Measurements from ENCODE around the gene CYP1B1. TPM values are rescaled to one million over a fixed set of nuclear protein-coding genes. Genes with fewer than 3 reads are reported as not detected.
"Not testable (repeated sequence)": the region's sequence is repeated elsewhere in the genome, so short reads cannot be mapped to it uniquely, and the experiment has no call there.

Gene CYP1B1
- total and polyA plus RNA-seq, 8 donors, result 7.5 to 141 (median 23.6) TPM

DNA sequence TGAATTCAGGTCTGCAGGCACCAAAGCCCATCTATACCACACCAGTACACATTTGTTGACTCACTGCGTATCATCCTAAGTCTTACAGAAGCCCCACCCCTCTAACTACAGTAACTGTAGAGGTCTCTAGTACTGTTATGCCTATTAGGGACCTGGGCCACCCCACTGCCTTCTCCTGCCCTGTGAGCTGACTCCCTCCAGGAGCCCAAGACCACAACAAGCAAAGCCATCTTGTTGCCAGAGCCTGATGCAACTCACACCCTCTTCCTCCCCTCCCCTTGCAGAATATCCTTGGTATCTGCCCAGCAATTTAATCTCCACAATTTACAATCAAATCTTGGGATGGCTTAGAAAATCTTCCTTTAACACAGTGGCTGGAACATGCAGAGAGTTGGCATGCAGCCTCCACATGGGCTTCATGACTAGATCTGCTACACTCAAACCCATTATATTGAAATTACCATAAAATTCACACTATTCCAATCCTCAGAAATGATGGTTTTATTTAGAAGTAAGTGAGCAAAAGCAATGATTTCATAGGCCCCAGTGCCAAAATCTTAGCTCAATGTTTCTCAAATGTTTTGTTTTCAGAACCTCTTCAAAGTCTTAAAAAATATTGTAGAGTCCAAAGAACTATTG is 17.7 kb upstream of the CYP1B1 start:
- peak in 1 of 2 donors; percentile 40 for DNase-seq
- Histone ChIP-seq H3K4me1 (peaks cover 9 to 53% (median 33%) of the 10 kb centered on the region in 4 donors), H3K9me3 (no peaks in the 10 kb centered on the region), H3K27me3 (peaks cover 0 to 11% (median 0%) of the 10 kb centered on the region in 3 donors), H3K36me3 (no peaks in the 10 kb centered on the region), H3K4me3 (no peak overlapping the region), H3K27ac (peak overlapping the region; percentile 17 to 79 (median 70))
- WGBS, 5 donors, result 82 to 100% (median 93%) methylated on average over 1 of the region's 1 CpG
- no peak for TF ChIP-seq POLR2AphosphoS5 (IDR thresholded peaks at IDR 0.05)
- no peak for TF ChIP-seq EP300 (IDR thresholded peaks at IDR 0.05)
- TF ChIP-seq POLR2A (IDR thresholded peaks at IDR 0.05), result no peak
- TF ChIP-seq, protein P1, sequence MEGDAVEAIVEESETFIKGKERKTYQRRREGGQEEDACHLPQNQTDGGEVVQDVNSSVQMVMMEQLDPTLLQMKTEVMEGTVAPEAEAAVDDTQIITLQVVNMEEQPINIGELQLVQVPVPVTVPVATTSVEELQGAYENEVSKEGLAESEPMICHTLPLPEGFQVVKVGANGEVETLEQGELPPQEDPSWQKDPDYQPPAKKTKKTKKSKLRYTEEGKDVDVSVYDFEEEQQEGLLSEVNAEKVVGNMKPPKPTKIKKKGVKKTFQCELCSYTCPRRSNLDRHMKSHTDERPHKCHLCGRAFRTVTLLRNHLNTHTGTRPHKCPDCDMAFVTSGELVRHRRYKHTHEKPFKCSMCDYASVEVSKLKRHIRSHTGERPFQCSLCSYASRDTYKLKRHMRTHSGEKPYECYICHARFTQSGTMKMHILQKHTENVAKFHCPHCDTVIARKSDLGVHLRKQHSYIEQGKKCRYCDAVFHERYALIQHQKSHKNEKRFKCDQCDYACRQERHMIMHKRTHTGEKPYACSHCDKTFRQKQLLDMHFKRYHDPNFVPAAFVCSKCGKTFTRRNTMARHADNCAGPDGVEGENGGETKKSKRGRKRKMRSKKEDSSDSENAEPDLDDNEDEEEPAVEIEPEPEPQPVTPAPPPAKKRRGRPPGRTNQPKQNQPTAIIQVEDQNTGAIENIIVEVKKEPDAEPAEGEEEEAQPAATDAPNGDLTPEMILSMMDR (IDR thresholded peaks at IDR 0.05), result no peak
- intact Hi-C loops (cut with DNase I; ENCODE audit: low total_unique reads), result no loop called here

DNA sequence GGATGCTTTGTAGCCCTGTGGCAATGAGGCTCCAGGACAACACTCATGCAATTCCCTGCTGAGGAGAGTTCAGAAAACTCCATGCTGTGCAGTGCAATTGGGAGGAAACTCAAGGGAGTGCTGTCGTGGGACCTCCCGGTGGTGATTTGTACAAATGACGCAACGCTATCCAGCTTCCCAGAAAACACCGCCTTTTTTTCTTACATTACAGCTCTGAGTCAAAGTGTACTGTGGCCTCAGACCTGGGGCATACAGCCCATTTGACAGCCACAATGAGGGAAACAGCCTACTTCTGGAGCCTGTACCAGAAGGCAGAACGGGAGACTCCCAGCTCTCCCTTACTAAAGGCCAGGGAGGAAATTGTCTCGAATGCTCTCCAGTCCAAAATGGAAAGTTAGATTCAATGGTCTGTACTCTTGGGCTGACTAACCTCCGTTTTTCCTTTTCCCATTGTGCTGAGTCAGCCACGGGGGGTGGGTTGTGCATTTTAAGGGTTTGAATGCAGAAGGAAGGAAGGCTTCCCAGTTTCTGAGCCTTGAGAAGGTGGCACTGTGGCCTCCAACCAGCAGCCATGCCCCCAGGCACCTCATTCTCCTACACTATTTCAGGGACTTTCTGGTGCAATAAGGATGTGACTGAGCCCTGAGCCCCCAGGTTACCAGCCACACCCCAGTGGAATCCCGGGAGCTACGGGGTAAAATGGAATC is 16.4 kb upstream of the CYP1B1 start:
- Histone ChIP-seq H3K36me3 (no peaks in the 10 kb centered on the region), H3K9me3 (no peaks in the 10 kb centered on the region), H3K4me3 (no peak overlapping the region), H3K27me3 (peaks cover 0 to 7% (median 0%) of the 10 kb centered on the region in 3 donors), H3K27ac (peak overlapping the region; percentile 18 to 79 (median 70)), H3K4me1 (peaks cover 6 to 44% (median 27%) of the 10 kb centered on the region in 4 donors)
- TF ChIP-seq POLR2AphosphoS5 (IDR thresholded peaks at IDR 0.05) (peak in 2 of 3 donors; percentile 11 to 58), POLR2A (IDR thresholded peaks at IDR 0.05) (no peak), EP300 (IDR thresholded peaks at IDR 0.05) (no peak)
- TF ChIP-seq, protein P1 (IDR thresholded peaks at IDR 0.05), result no peak
- intact Hi-C loops (cut with DNase I; ENCODE audit: low total_unique reads), result no loop called here
- peak in 1 of 2 donors; percentile 77 for DNase-seq
- 50 to 58% (median 57%) methylated on average over 11 of the region's 11 CpGs for WGBS, 5 donors

DNA sequence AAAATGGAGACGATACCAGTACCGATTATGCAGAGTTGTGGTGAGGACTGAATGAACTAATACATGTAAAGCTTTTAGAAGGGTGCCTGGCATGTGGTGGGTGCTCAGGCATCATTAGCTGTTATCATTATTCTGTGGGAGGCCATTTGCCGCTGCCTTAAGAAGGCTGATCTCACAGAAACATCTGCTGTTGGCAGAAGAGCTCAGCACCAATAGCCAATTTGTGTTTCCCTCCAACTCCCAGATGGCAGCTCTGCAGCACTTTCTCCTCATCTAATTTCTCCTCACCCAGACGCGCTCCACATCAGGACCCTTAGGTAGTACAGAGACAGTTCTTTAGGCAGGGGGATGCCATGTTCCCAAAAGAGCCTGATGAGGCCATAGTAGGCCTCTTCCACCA is 15.8 kb upstream of the CYP1B1 start:
- Histone ChIP-seq H3K27me3 (peaks cover 0 to 7% (median 0%) of the 10 kb centered on the region in 3 donors), H3K27ac (peak overlapping the region in 4 of 5 donors; percentile 44 to 79 (median 74)), H3K4me1 (peaks cover 4 to 38% (median 27%) of the 10 kb centered on the region in 4 donors), H3K9me3 (no peaks in the 10 kb centered on the region), H3K4me3 (no peak overlapping the region), H3K36me3 (no peaks in the 10 kb centered on the region)
- 83 to 93% (median 89%) methylated on average over 5 of the region's 5 CpGs for WGBS, 5 donors
- peak in 1 of 2 donors; percentile 43 for DNase-seq
- intact Hi-C loops (cut with DNase I; ENCODE audit: low total_unique reads), result no loop called here
- TF ChIP-seq POLR2A (IDR thresholded peaks at IDR 0.05), result no peak
- TF ChIP-seq EP300 (IDR thresholded peaks at IDR 0.05), result no peak
- TF ChIP-seq, protein P1 (IDR thresholded peaks at IDR 0.05), result no peak
- no peak for TF ChIP-seq POLR2AphosphoS5 (IDR thresholded peaks at IDR 0.05)

DNA sequence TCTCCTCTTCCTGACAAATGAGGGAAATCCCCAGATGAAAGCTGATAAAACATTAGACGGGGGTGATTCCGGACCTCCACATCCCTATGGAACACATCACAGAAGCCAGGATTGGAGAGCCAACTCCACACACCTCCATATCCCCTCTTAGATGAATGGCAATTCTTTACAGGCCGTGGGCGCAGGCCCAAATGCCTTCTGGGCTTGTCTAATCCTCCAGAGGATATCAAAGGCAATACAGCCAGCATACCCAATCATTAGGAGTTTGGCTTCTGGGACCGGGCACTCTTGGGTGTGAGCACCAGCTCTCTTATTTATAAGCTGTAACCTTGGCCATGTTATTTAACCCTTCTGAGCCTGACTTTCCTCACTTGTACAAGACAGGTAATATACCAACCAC is 15.0 kb upstream of the CYP1B1 start:
- H3K4me3 ChIP-seq, result no peak overlapping the region
- peaks cover 0 to 5% (median 0%) of the 10 kb centered on the region in 3 donors for H3K27me3 ChIP-seq
- H3K36me3 ChIP-seq, result no peaks in the 10 kb centered on the region
- peak overlapping the region in 2 of 5 donors; percentile 70 to 79 for H3K27ac ChIP-seq
- TF ChIP-seq, protein P1 (IDR thresholded peaks at IDR 0.05), result no peak
- no peak for TF ChIP-seq EP300 (IDR thresholded peaks at IDR 0.05)
- TF ChIP-seq POLR2A (IDR thresholded peaks at IDR 0.05), result no peak
- no peak for TF ChIP-seq POLR2AphosphoS5 (IDR thresholded peaks at IDR 0.05)
- no peak for DNase-seq
- intact Hi-C loops (cut with DNase I; ENCODE audit: low total_unique reads), result no loop called here
- H3K9me3 ChIP-seq, result no peaks in the 10 kb centered on the region
- H3K4me1 ChIP-seq, result peaks cover 4 to 31% (median 21%) of the 10 kb centered on the region in 4 donors
- 65 to 91% (median 83%) methylated on average over 5 of the region's 5 CpGs for WGBS, 5 donors

DNA sequence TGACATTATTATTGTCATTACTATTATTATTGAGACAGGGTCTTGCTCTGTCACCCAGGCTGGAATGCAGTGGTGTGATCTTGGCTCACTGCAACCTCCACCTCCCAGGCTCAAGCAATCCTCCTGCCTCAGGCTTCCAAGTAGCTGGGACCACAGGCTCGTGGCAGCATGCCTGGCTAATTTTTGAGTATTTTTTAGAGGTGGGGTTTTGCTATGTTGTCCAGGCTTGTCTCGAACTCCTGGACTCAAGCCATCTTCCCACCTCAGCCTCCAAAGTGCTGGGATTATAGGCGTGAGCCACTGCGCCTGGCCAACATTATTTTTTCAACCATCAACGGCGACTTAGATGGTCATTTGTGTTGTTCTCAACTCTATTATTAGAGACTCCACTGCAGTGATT is 14.3 kb upstream of the CYP1B1 start:
- H3K4me3 ChIP-seq; H3K27me3 ChIP-seq; H3K27ac ChIP-seq; intact Hi-C loops (cut with DNase I; ENCODE audit: low total_unique reads); H3K9me3 ChIP-seq; H3K36me3 ChIP-seq; DNase-seq: not testable (repeated sequence)
- peaks cover 4 to 26% (median 18%) of the 10 kb centered on the region in 4 donors for H3K4me1 ChIP-seq
- 80 to 92% (median 87%) methylated on average over 6 of the region's 6 CpGs for whole genome bisulfite sequencing, 5 donors

DNA sequence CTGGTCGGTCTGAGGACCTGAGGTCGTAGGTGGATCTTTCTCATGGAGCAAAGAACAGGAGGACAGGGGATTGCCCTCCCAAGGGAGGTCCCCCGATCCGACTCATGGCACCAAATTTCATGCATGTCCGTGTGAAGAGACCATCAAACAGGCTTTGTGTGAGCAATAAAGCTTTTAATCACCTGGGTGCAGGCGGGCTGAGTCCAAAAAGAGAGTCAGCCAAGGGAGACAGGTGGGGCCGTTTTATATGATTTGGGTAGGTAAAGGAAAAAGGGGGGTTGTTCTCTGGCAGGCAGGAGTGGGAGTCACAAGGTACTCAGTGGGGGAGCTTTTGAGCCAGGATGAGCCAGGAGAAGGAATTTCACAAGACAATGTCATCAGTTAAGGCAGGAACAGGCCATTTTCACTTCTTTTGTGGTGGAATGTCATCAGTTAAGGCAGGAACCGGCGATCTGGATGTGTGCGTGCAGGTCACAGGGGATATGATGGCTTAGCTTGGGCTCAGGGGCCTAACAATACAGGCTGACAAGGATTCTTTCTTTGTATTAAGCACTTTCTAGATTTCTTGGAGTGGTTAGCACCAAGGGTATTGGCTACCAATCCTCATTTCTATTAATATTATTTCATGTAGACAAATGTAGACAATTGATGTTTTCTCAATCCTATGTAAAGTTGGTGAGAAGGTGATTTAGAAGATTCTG is 10.2 kb upstream of the CYP1B1 start:
- DNase-seq; H3K4me3 ChIP-seq; H3K4me1 ChIP-seq; H3K27me3 ChIP-seq; intact Hi-C loops (cut with DNase I; ENCODE audit: low total_unique reads); H3K36me3 ChIP-seq; H3K9me3 ChIP-seq; H3K27ac ChIP-seq: not testable (repeated sequence)
- 83 to 89% (median 88%) methylated on average over 10 of the region's 10 CpGs for WGBS, 5 donors

Data from stomach (tissue), 9 donors.